Epithelial cell of proximal tubule (primary cell): Measurements from ENCODE around the gene METTL27. TPM values are rescaled to one million over a fixed set of nuclear protein-coding genes. Genes with fewer than 3 reads are reported as not detected.
A peak's percentile ranks its signal among the peaks of the same experiment; 100 is the strongest.

Source experiments
- DNase-seq: peaks from one replicate; pipeline ENCODE4 v3.0.0-alpha.2; 2011; ENCODE audit warnings: low read depth
- H3K4me3 ChIP-seq: 2 replicates; pipeline ENCODE4 v1.5.1; 2011; ENCODE audit warnings: low read depth, mild to moderate bottlenecking, low read length
- total RNA-seq: library from RNA; depleted of rRNA; stranded (reverse); fragments of >200 nt; gene quantifications from 2 replicates; pipeline ENCODE4 v1.2.3, GENCODE V29; 2015
- TF ChIP-seq, protein P1 (sequence below): conservative IDR thresholded peaks from 2 replicates; pipeline ENCODE4 v1.5.1; 2012; ENCODE audit warnings: low read depth, mild to moderate bottlenecking, low read length

METTL27 gene, protein sequence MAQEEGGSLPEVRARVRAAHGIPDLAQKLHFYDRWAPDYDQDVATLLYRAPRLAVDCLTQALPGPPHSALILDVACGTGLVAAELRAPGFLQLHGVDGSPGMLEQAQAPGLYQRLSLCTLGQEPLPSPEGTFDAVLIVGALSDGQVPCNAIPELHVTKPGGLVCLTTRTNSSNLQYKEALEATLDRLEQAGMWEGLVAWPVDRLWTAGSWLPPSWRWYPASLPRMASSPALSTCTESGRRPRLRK
- total RNA-seq = 8.4 and 13.7 TPM in 2 replicates

DNA sequence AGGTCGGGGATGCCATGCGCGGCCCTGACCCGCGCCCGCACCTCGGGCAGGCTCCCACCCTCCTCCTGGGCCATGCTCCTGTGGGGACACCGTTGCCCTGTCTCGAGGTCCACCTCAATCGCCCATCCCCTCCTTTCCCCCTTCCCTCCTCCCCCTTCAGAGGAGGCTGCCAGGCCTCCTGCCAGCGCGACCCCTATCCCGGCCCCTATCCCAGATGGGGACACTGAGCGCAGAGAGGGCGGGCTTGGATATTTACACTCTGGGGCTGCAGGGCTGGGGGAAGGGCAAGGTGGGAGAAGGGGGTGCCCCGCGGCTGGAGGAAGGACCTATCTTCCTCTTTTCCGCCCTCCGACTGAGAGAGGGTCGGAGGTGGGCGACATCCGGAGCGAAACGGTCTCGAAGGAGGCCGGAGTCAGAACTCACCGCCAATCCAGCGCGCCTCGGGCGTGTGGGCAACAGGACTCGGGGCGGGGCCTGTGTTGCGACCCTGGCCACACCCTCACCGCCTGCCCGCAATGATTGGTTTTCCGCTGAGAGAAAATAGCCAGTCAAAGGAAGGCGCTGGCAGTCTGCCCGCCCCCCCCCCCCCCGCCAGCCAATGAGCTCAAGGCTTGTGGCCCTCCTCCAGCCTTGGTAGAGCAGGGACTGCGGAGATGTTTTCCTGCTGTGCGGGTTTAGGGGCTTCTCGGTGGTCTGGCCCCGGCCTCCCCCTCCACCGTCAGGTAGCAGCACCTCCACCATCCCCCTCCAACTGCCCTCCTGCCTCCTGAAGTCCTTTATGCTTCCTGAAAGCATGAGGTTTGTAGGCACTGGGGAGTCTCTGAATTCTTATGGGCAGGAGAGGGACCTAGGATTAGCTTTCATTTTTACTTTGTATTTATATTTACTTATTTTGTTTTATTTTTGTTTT, at the start of gene METTL27:
Gene METTL27 (minus strand): TSS at position 450 of the 910 bp plus-strand sequence. CDS start 376 bp downstream, at position 74.
- DNase-seq = no peak
- TF ChIP-seq, protein P1, sequence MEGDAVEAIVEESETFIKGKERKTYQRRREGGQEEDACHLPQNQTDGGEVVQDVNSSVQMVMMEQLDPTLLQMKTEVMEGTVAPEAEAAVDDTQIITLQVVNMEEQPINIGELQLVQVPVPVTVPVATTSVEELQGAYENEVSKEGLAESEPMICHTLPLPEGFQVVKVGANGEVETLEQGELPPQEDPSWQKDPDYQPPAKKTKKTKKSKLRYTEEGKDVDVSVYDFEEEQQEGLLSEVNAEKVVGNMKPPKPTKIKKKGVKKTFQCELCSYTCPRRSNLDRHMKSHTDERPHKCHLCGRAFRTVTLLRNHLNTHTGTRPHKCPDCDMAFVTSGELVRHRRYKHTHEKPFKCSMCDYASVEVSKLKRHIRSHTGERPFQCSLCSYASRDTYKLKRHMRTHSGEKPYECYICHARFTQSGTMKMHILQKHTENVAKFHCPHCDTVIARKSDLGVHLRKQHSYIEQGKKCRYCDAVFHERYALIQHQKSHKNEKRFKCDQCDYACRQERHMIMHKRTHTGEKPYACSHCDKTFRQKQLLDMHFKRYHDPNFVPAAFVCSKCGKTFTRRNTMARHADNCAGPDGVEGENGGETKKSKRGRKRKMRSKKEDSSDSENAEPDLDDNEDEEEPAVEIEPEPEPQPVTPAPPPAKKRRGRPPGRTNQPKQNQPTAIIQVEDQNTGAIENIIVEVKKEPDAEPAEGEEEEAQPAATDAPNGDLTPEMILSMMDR = no peak
- peak within 1 kb of the TSS; percentile 81 for H3K4me3 ChIP-seq

DNA sequence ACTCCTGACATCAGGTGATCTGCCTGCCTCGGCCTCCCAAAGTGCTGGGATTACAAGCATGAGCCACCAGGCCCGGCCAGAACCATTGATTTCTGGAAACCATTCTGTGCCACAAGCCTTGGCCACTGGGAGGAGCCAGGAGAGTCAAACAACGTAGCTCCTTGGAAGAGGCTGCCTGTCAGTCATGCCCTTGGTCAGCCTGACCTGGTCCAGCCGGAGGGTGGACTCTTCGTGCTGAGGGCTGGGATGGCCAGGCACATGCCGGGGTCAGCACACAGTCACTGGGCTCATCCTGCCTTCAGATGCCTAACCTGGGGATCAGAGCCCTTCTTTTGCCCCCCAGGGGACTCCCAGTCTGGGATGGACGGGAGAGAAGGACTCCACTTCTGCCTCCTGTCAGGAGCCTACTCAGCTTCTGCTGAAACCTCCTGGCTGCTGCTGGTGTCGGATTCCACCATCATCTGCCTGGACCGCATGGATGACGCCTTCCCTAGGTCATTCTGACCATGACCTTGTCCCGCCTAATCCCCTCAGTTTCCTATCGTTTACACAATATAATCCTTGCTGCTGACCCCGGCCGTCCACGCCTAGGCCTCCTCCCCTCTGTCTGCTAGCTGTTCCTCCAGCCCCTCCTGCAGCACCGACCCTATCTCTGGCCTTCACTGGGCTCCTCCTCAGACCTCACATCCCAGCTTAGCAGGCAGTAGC, 49.0 kb upstream of the METTL27 start:
- DNase-seq = no peak
- H3K4me3 ChIP-seq = no peak overlapping the region
- TF ChIP-seq, protein P1 = peak; percentile 20

DNA sequence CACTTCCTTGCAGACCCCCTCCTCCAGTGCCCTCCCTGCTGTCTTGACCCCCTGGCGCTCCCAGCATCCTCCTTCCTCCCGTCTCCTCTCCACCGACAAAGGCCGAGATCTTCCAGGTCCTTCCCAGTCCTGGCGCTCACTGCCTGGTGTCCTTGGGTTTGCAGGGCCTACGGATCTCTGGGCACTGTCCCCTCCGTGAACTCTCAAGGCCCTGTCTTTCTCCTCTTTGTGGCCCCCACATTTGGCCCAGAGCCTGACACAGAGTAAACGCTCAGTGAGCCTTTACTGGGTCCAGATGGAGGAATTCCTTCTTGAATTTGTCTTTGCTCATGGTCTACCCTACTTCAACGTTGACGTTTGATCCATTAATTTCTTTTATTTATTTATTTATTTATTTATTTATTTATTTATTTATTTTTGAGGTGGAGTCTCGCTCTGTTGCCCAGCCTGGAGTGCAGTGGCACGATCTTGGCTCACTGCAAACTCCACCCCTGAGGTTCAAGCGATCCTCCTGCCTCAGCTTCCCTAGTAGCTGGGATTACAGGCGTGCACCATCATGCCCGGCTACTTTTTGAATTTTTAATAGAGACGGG, 48.3 kb upstream of the METTL27 start:
- TF ChIP-seq, protein P1 = no peak
- no peak overlapping the region for H3K4me3 ChIP-seq
- DNase-seq = no peak

DNA sequence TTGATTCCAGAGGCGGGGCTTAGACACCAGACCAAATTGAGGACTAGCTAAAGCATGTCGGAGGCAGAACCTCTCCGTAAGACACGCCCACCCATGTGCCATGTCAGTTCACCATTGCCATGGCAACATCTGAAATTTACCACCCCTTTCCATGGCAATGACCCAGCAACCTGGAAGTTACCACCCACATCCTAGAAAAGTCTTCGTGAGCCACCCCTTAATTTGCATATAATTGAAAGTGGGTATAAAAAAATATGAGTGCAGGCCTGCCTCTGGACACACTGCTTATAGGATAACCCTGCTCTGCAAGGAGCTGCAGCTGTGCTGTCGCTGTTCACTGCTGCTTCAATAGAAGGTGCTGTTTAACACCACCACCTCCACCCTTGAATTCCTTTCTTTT, 46.6 kb upstream of the METTL27 start:
- no peak overlapping the region for H3K4me3 ChIP-seq
- DNase-seq = no peak
- TF ChIP-seq, protein P1 = no peak

DNA sequence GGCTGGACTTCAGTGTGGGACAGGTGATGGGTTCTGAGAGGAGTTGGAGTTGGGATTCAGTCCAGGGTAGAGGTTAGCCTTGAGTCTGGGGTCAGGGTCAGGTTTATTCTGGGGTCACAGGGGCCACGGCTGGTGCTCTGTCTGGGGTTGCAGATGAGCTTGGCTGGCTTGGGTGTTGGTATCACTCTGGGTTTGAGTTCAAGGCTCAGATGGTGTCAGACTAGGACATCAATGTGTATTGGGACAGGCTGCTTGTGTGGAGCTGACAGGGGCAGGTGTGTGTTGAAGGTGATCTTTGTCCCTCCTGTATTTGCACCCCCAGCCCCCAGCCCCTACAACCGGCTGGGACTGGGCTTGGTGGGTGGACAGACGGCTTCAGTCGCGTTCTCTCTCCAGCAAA, 45.4 kb upstream of the METTL27 start:
- no peak overlapping the region for H3K4me3 ChIP-seq
- TF ChIP-seq, protein P1 = no peak
- DNase-seq = no peak

DNA sequence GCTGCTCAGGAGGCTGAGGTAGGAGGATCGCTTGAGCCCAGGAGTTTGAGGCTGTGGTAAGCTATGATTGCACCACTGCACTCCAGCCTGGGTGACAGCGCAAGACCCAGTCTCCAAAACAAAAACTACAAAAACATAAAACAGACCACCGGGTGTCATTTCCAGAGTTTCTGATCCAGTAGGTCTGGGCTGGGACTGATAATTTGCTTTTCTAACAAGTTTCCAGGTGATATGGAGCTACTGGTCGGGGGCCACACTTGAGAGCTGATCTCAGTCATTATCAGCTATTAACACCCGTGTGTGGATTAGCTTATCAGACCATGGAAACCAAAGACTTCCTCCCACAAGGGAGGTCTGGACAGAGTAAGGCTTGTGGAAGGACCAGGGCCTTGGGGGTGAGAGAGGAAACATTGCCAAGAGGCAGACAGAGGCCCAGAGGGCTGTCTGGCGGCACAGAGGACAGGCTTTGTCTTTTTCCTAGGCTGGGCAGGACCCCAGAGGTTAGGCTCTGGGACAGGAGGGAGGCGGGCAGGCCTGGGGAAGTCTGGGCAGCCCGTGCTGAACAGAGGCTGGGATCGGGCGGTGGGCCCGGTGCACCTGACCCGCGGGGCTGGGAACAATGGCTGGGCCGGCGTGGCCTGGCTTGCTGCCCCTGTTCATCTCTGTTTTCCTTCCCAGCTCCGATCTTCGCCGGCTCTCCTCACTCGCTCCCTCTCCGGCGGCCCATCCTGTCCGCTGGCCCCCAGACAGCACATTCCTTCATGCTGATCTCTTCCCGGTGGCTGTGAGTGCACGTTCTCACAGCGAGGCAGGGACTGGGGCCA, 43.9 kb upstream of the METTL27 start:
- TF ChIP-seq, protein P1 = no peak
- no peak for DNase-seq
- no peak overlapping the region for H3K4me3 ChIP-seq
